Upper lobe of left lung (tissue), 4 donors: ENCODE data around the gene GLIS1.

Experiments
- POLR2A ChIP-seq, 4 donors: fragments of 450-650 bp; IDR thresholded peaks; one replicate each; pipeline ENCODE4 v1.5.1; 2016 to 2017; ENCODE audit warnings: antibody characterized with exemption in 4 of 4, mild to moderate bottlenecking in 2 of 4
- POLR2AphosphoS5 ChIP-seq, 2 donors: sonication (generic); formaldehyde crosslinking; IDR thresholded peaks; one replicate each; pipeline ENCODE4 v1.5.1; 2017; ENCODE audit warnings: antibody characterized with exemption in 2 of 2
- TF ChIP-seq, protein P1 (sequence below), 6 experiments: fragments of 450-650 bp in 4 of 6; fragments of 200-600 bp in 2 of 6; sonication (generic) in 2 of 6; IDR thresholded peaks; one replicate each; pipeline ENCODE4 v1.5.1; 2016 to 2019; ENCODE audit warnings: antibody characterized with exemption in 6 of 6

GRCh38 chr1:53478502-53478818 is 260.5 kb downstream of the GLIS1 start:
- TF ChIP-seq POLR2A (IDR thresholded peaks at IDR 0.05) (no peak), POLR2AphosphoS5 (IDR thresholded peaks at IDR 0.05) (no peak)
- TF ChIP-seq, protein P1, sequence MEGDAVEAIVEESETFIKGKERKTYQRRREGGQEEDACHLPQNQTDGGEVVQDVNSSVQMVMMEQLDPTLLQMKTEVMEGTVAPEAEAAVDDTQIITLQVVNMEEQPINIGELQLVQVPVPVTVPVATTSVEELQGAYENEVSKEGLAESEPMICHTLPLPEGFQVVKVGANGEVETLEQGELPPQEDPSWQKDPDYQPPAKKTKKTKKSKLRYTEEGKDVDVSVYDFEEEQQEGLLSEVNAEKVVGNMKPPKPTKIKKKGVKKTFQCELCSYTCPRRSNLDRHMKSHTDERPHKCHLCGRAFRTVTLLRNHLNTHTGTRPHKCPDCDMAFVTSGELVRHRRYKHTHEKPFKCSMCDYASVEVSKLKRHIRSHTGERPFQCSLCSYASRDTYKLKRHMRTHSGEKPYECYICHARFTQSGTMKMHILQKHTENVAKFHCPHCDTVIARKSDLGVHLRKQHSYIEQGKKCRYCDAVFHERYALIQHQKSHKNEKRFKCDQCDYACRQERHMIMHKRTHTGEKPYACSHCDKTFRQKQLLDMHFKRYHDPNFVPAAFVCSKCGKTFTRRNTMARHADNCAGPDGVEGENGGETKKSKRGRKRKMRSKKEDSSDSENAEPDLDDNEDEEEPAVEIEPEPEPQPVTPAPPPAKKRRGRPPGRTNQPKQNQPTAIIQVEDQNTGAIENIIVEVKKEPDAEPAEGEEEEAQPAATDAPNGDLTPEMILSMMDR (IDR thresholded peaks at IDR 0.05): no peak
